HG03342 (cell line): ENCODE data around the gene CCT6B.
"Not testable (repeated sequence)": the region's sequence is repeated elsewhere in the genome, so short reads cannot be mapped to it uniquely, and the experiment has no call there.

Experiments
- ATAC-seq: cut with Tn5 transposase; IDR thresholded peaks from one replicate; pipeline ENCODE4 v1.9.1; 2021; ENCODE audit warnings: mild to moderate bottlenecking, moderate library complexity; ENCODE audit not compliant: unreplicated experiment

Gene CCT6B, protein sequence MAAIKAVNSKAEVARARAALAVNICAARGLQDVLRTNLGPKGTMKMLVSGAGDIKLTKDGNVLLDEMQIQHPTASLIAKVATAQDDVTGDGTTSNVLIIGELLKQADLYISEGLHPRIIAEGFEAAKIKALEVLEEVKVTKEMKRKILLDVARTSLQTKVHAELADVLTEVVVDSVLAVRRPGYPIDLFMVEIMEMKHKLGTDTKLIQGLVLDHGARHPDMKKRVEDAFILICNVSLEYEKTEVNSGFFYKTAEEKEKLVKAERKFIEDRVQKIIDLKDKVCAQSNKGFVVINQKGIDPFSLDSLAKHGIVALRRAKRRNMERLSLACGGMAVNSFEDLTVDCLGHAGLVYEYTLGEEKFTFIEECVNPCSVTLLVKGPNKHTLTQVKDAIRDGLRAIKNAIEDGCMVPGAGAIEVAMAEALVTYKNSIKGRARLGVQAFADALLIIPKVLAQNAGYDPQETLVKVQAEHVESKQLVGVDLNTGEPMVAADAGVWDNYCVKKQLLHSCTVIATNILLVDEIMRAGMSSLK

DNA sequence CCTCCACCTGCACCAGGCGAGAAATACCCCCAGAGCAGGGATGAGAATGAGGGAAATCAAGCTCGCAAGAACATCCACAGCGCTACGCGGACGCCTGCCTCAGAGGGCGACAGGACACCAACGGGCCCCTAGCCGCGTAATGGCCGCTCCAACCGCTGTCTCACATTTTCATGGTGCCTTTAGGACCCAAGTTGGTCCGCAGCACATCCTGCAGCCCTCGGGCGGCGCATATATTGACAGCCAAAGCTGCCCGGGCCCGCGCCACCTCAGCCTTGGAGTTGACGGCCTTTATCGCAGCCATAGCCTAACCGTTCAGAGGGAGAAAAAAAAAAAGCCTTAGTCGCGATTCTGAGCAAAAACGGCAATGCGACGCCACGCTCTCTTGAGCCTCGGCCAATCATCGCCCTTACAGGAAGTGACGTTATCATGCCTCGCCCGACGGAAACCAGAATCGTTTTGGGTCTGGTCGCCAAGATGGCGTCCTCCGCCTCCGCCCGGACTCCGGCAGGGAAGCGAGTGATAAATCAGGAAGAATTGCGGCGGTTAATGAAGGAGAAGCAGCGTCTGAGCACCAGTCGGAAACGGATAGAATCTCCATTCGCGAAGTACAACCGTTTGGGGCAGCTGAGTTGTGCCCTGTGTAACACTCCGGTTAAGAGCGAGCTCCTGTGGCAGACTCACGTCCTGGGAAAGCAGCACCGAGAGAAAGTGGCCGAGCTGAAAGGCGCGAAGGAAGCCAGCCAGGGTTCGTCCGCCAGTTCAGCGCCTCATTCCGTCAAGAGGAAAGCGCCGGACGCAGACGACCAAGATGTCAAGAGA lies at the start of gene CCT6B, which contains the start of gene ZNF830:
Gene CCT6B, minus strand, starts transcription at position 368 of the 819 bp plus-strand sequence. Its CDS starts 67 bp downstream, at position 301.
Gene ZNF830, plus strand, starts transcription at position 448 of the 819 bp plus-strand sequence. Its CDS starts 27 bp downstream, at position 475.
- ATAC-seq: peak; percentile 82

DNA sequence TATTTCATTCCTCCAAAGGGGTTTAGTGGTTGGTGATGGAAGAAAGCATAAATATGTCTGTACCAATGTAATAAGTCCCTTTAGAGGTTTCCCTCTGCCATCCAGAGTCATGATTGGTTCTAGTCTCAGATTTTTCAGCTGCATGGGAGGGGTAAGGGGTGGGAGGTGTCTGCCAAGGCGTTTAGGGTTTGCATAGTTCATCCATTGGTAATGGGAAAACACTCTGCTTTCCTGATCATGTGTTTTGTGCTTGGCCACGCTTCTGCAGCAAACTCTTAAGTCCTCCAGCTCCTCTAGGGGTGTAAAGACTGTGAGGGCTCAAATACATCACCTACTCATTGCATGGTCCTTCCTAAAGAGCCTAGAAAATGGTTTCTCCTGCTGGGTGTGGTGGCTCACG lies 48.8 kb upstream of the CCT6B start:
- ATAC-seq: no peak

DNA sequence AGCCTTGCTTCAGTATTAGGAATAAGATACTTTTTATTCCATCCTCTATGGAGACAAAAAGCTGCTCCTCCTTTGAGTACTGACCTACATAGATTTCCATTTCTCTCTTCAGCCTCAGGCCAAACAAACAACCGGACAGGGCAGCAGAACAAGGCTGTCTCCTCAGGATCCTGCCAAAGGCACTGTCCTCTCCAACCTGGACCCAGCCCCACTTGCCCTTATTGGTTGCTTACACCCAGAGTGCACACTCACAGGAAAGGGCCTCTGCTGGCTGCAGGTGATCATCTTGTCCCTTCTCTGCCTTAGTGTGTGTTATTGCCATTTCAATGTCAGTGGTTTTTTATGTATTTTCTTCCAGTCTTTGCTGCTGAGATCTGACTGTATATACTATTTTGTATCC lies 45.7 kb upstream of the CCT6B start:
- no peak for ATAC-seq

DNA sequence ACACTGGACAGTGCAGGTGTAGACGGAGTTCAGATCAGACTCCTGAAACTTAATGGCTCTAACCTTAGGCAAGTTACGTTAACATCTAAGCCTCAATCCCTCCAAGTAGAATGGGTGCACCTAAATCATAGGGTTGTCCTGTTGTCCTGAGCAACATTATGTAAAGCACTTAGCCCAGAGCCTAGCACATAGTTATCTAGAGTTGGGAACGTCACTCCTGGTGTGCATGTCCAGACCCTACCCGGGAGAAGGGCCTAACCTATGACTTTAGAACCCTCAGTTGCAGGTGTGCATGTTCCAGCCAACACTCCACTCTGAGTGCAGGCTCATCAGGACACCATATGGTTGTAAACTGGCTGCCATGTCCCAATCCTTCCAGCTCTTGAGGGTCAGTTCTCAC lies 45.1 kb upstream of the CCT6B start:
- ATAC-seq: no peak

DNA sequence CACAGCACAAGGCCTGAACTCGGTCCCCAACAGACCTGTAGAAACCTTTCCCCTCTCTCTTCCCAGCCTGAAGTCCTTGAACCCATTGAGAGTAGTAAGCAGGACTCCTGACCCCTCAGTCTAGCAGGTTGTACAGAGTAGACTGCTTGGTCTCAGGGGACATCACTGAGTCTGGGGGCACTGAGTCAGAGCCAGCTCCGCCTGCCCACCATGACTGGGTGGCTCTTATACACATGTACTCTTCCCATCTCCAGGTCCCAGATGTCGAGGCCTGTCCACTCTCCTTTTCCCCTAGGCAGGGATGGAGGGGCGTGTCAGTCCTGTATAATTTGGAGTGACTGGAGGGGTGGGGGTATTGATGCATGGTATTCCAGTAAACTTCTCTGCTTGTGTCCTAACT lies 42.5 kb upstream of the CCT6B start:
- ATAC-seq: no peak

DNA sequence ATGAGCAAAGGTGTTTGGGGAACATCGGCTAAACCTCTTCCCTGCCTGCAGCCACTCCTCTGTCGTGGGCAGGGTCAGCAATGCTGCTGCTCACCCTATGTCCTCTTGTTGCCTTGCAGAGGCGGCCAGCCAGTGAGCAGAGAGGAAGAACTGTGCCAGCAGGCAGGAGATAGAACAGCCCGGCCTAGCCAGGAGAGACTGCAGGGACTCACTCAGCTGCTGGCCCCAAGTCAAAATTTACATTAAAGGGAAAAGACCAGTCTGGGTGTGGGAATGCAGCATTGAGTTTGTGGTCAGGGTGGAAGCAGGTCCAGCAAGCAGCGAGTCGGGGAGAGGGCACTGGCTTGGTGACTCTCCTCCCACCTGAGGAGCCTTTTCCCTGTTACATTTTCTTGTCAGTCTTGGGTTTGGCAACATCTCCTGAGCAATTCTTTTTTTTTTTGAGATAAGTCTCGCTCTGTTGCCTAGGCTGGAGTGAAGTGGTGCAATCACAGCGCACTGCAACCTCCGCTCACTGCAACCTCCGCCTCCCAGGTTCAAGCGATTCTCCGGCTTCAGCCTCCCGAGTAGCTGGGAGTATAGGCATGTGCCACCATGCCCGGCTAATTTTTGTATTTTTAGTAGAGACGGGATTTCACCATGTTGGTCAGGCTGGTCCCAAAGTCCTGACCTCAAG lies 41.8 kb upstream of the CCT6B start:
- no peak for ATAC-seq

DNA sequence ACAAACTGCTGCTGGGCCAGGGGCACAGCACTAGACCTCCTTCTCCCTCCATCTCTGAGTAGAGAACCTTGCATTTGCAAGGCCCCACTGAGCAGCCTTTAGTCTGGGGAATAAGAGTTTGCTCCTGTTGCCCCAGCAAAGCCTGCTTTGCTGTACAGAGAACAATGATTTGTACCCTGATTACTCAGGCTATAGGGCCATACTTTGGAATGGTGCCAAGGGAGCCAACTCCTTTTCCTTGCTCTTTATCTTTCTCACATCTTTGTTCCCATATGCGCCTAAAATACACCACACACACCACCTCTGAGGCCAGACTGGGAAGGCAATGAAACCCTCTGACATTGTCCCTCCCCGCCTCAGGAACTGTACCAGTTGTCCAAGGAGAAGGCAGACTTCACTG lies 40.3 kb upstream of the CCT6B start:
- no peak for ATAC-seq

DNA sequence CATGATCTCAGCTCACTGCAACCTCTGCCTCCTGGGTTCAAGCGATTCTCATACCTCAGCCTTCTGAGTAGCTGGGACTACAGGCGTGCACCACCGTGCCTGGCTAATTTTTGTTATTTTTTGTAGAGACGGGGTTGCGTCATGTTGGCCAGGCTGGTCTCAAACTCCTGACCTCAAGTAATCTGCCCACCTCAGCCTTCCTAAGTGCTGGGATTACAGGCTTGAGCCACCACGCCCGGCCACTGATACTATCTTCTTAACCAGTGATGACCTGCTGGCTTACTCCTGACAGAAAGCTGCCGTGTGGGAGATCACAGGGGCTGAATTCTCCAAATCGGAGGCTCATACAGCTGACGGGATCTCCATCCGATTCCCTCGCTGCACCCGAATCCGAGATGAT lies 39.7 kb upstream of the CCT6B start:
- not testable (repeated sequence) for ATAC-seq

DNA sequence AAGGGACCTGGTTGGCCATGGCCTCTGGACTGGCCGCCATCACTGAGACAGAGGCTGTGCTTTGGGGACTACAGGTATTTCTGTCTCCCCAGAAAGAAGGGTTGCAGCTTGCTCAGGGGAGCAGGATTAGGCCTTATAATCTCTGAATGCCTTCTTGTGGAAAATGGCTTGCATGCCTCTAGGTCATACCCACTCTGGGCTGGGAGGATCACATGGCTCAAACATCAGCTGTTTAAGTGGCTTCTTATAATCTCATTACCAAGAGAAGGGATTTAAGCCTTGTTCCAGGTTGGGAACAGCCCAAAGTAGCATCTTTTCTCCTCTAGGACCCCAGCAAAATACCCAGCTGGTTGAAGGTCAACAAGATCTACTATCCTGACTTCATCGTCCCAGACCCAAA lies 38.2 kb upstream of the CCT6B start:
- no peak for ATAC-seq

DNA sequence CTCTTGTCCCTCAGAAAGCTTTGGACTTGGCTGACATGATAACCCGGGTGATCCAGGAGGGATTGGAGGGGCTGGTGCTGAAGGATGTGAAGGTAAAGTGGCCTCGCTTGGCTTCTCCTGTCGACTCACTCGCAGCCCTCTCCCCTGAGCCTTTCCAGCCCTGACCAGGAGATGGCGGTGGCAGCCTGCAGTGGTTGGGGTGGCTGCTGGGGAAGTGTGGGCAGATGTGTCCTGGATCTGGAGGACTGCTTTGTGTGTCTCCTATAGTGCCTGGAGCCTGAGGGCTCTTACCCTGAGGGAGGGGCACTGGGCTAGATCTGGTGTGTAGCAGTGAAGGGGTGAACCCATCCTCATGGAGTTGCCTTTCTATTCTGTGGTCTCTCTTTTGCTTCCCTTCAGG lies 36.9 kb upstream of the CCT6B start:
- ATAC-seq: peak; percentile 67

DNA sequence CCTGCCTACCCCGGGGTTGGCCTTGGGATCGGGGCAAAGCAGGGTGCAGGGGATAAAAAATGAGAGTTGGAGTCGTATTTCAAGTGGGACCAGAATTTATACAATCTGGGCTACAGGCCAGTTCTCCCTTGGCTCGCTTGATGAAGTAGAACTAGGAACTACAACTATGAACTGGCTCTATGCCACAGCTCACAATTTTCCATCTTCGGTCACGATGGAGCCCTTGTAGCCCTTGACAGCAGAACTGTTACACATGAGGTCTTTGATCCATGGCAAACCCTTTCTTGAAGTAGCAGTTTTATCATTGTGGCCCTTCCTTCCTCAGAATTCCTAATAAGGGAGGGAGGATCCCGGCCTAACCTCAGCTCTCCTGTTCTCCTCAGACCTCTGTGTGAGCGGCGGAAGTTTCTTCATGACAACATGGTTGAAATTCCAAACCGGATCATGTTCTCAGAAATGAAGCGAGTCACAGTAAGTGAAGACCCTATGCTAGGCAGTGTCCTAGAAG lies 36.1 kb upstream of the CCT6B start:
- ATAC-seq: no peak

DNA sequence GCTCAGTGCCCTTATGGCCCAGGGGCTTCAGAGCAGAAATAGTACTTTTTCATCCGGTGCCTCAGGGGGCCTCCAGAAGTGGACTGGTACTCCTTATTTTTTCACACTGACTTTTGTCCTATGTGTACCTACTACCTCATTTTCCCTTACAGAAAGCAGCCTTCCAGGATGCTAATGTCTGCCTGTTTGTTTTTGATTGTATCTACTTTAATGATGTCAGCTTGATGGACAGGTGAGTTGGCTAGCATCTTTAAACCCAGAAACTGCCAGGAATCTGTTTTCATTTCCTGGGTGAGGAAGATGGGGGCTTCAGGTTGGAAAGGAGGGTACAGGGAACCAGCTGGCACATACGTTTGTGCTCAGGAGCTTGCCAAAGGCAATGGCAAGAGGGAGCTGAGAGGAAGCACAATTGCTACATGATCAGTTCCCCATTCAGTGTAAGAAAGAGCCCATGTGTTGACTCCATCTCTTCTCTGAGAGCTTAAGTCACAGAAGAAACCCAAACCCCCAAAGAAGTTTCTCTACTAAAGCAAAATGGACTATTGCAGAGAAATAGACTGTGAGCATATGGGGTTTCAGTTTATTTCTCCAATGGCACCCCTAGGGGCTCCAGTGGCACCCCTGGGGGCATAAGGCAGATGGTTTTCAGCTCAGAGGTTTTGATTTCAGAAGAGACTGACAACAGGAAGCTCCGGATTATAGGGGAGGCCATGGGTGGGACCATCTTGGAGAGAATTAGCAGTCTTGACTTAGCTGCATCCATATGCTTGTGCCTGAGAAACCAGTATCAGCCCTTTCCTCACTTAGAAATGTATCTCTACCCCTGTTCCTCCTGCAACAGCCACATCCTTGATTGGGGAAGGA lies 35.4 kb upstream of the CCT6B start:
- ATAC-seq: no peak

DNA sequence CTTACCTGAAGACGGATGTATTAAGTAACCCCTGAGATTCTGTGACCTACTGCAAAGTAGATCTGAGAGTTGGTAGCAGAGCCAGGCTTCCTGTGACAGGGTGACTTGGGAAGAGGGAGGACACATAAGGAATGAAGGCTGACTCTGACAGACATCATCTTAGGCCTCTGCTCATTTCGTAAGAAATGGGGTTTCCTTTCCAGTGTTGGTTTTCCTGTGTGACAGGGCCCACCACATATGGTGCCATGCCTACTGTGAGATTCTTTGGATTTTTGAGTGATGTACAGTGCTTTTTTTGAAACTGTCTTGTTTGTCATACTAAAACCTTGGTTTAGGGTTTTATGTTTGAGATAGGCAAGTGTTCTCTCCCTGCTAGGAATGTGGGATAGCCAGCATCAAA lies 31.8 kb upstream of the CCT6B start:
- ATAC-seq: no peak

DNA sequence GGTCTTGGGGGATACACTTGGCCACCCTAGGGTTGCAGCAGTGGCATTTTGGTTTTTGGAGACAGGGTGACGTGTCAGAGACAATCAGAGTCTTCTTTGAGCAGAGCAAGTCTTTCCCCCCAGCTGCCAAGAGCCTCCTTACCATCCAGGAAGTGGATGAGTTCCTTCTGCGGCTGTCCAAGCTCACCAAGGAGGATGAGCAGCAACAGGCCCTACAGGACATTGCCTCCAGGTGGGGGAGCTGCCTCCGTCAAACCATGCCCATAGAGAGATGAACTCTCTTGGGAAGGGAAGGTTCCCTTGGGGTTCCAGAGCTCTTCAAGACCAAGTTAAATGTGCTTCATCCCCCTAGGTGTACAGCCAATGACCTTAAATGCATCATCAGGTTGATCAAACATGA lies 30.3 kb upstream of the CCT6B start:
- ATAC-seq: no peak

DNA sequence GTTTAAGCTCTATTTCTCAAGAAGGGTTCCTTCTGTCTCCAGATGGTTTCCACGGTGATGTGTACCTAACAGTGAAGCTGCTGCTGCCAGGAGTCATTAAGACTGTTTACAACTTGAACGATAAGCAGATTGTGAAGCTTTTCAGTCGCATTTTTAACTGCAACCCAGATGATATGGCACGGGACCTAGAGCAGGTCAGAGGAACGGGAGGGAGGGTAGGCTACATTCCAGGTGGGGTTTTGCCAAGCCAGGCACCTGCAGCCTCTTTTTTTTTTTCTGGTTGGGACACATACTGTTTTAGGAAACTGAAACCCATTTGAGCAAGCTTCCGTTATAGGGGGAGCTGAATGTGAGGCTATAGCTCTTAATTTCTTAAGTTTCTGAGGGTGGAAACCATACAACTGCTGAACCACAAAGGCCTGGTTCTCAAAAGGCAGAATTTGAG lies 29.7 kb upstream of the CCT6B start:
- no peak for ATAC-seq

DNA sequence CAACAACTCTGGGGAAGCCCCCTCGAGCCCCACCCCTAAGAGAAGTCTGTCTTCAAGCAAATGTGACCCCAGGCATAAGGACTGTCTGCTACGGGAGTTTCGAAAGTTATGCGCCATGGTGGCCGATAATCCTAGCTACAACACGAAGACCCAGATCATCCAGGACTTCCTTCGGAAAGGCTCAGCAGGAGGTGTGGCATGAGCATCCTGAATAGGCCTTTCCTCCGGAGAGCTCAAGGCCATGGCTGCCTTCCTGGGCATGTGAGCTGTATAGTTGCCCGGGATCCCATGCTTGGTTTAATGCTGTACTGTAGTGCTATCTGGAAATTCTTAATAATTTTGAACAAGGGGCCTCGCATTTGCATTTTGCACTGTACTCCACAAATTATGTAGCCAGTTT lies 28.2 kb upstream of the CCT6B start:
- no peak for ATAC-seq

DNA sequence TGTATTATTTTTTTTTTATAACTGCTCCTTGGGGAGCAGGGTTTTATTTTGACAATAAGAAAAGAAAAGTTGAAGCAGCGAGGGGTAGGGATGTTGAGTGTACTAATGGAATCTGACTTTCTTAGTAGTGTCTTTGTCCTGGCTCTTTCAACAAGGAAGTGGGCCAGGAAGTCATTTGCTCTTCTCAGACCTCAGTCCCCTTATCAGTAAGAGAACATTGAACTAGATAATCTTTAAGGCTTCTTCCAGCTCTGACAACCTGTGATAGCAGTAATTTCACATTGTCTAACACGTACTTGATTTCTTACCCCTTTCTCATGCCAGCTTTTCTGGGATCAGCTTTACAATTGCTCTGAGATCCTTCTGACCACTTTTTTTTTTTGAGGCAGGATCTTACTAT lies 27.4 kb upstream of the CCT6B start:
- no peak for ATAC-seq

DNA sequence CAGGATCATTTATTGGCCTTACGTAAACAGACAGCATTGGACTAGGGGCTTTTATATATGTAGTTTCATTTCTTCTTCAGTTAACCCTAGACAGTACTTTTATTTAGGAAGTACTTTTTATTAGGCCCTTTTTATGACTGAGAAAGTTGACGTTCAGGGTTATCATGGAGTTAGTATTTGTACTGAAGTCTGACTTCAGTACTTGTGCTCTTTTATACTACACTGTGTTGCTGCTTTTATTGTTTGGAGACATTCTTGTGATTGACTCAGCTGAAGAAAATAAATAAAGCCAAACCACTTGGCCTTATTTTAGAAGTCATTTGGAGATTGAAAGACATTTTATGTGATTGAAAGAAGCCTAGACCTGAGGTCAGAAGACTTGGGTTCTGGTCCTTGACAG lies 26.0 kb upstream of the CCT6B start:
- ATAC-seq: no peak

DNA sequence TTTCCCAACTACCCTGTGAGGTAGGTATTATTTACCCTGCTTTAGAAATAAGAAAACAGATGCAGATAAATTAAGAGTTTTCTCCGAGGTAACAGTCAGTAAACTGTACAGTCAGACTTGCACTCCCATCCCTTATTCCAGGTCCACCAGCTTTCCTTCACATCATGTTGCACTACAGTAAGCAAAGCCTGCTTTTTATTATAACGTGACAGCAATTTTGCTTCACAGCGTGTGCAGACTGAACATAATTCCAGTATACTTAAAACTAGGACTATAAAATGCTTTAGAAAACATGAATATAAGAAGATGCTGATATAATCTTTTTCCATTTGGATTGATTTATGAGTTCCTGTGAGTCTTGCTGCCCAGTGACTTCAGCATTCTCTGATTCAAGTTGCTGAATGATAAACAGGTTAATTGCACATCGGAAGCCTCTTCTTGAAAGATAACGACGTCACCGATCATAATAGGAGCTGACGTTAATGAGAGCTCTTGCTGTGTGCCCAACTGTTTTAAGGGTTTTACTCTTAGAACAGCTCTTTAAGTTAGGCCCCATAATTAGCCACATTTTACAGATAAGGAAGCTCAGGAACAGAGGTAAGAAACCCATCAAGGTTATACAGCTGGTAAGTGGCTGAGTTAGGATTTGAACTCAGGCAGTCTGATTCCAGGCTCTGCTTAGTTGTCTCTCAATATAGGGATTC lies 20.4 kb upstream of the CCT6B start:
- ATAC-seq: no peak
